GM19372 (cell line): ENCODE data around the gene SCGB3A2.

ENCODE experiments used
- ATAC-seq: cut with Tn5 transposase; IDR thresholded peaks from one replicate; pipeline ENCODE4 v1.9.1; 2021; ENCODE audit warnings: mild to moderate bottlenecking, low read depth, moderate library complexity; ENCODE audit not compliant: unreplicated experiment

Gene SCGB3A2

DNA sequence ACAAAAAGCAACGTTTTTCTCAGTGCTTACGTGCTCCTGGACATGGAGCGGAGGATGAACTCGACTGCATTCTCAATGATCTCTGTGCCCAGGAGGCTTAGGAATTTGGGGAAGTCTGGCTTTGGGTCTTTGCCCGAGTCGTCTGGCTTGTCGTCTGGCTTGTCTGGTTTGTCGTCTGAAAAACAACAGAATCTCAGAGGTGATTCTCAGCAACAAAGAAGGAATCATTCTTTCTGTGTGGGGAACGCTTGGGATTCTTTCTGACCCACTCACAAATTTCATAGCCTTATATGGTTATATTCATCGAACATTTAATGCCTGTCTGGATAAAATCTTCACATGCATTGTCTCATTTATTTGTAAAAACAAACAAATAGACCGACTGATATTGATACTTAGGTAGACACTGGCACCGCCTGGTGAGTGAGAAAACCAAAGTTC, 23.1 kb downstream of the SCGB3A2 start:
- ATAC-seq, result no peak

DNA sequence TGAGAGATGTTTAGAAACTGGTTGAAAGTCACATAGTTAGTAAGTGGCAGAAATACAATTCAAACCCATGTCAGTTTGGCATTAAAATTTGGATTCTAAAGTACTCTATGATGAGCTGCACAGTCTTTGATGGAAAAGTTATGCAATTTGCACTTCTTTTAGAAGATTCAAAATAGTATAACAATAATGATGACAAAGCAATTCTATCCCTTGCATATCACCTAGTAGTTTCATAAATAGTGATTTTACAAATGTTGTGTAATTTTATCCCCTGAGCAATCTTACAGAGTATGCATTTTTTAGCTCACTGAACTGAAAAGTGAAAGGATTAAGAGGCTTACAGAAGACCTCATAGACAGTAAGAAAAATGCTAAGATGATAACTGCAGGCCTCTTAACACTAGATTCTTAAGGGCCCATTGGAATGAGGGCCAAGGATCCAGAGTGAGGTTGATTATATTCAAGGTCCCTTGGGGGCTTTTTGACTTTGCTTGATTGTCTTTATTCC, 24.2 kb downstream of the SCGB3A2 start:
- ATAC-seq, result no peak

DNA sequence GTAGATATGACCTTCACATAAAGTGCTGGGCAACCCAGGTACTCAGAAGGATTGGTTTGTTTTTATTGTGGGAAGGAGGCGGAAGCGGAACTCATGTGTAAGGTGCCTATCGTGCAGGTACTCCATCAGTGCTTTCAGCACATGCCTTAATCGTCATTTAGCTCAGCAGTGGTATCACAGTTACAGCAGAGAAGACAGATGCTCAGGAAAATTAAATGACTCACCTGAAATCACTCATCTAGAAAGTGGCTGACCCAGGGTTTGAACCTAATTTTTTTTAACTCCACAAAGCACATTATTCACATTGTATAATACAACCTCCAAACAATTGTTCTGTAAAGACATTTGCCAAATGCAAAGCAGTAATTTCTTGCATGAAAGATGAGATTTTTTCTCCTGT, 25.6 kb downstream of the SCGB3A2 start:
- no peak for ATAC-seq

DNA sequence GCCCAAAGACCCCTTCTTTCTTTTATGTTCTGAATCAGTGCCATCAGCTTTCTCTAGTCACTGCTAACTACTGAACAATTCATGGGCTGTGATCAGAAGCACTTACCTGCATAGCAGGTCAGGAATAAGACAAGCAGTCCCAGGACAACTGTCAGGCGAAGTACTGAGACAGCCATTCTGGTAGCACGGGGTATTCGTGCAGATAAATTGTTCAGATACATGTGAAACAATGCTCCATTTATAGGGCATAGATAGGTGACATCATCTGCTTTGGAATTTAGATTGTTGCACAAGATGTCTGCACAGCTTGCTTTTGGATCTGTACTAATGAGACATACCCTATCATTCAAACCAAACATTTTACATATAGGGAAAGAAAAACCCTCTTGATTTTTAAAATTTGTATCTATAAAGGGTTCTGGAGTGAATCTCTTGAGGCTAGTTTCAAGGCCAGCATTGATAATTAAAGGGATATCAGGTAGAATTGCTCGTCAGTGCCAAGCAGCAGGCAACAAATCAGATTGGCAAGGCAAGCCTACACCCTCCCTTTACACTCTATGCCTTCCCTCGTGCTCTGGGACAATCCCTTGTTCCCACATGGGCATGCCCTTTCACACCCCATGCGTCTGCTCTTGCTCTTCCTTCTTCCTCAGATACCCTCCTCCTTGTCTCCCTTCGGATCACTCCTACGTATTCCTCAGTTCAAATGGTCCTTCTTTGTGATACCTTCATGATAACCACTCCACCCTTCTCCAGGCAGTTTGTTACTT, 28.0 kb downstream of the SCGB3A2 start, which contains the start of gene C5orf46:
TSS of gene C5orf46 (minus strand) at position 213 of the 770 bp plus-strand sequence. CDS start at position 176, 37 bp downstream.
- ATAC-seq, result no peak

DNA sequence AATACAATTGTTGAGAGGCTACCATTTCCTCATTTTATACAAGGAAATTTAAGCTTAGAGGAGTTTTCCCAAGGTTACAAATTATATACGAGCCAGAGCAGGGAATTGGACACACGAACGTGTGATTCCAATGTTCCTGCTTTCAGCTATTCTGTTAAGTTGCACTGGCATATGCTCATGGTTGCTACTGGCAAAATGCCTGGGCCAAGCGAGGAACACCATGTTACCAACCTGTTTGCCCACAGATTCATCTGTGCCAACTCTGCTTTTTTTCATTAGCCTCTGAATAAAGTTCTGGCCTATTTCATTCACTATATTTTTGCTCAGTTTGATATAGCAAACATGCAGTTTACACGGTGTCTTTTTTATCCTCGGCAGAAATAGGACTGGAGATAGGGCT, 32.9 kb downstream of the SCGB3A2 start:
- ATAC-seq, result no peak

DNA sequence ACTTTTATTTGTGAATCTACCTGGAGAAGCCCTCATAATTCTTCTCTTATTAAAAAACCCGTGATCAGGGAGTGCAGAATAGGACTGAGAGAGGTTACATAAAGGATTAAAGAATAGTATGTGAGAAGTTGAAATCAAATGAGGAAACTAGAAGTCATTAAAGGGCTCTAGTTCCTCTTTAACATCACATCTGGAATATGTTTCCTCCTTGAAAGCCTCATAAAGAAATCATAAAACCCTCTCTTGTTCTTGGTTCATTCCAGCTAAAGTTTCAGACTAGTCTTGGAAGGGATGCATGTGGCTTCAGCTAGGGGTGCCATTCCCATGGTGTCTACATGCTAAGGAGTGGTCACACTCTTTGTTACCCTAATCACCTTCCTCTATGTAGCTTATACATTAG, 33.5 kb downstream of the SCGB3A2 start:
- ATAC-seq, result no peak

DNA sequence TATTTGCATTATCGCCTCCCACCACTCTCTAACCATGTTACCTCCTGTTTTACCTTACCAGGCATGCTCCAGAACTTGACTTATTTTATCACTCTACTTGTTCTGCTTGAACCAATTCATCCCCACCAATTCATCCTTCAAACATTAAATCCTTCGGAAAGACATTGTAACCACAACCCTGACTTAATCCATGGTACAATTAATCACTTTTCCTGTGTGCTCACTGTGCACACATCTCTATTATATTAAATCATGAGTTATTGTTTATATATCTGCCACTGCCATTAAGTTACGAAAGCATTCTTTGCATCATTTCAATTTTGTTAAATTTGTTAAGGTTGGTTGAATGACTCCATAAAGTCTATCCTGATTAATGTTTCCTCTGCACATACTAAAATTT, 35.3 kb downstream of the SCGB3A2 start:
- ATAC-seq, result no peak

DNA sequence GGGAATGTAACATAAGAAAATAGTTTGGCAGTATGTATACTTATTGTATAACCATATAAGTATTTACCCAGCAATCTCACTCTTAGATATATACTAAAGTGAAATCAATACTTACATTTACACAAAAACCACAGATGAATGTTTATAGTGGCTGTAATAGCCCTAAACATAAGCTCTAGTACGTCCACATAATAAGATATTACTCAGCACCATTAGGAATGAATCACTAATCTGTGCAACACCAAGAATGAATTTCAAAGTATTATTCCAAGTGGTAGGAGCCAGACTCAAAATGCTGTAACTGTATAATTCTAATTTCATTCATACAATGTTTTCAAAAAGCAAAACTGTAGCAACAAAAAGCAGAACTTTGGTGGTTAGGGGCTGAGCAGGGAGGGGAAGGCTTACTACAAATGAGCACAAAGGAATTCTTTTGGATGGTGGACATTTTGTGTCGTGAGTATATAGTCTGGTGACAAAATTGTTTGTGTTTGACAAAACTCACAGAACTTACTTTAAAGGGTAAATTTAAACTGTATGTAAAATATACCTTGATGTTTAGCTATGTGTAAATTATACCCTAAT, 39.7 kb downstream of the SCGB3A2 start:
- ATAC-seq, result no peak

DNA sequence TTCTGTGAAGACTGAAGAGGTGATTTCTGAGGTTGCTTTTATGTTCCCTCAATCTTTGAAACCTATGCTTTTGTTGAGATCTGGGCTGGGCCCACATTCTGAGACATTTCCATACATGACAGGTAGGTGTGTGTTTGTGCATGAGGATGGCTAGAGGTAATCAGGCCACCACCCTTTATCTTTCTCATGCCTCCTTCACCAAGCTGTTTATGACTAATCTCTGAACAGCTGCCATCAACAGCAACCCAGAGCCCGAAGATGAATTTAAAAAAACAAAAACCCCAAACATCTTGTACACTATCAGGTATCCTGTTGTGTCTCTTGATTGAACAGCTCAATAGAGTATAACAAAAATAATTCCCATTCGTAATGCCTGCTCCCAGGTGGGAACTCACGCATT, 40.4 kb downstream of the SCGB3A2 start:
- ATAC-seq, result no peak

DNA sequence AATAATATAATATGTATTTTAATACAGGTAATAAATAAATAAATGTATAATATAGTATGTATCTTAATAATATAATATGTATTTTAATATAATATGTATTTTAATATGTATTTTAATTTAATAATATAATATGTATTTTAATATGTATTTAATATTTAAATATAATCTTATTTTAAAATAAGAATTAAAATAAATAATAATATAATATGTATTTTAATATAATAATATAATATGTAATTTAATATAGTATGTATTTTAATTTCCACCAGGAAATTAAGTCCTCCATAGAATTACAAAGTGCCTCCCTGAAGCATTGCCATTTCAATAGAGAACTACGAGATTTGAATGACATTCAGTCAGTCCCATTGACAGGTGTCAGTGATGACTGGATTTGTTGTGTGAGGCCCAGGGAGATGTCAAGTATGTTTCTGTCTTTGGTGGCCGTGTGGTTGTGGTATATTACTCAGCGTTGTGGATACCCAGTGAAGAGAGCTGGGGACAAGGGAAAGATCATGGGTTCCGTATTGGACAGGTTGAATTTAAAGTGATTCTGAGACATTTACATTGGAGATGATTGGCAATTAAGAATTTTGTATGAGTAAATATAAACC, 42.0 kb downstream of the SCGB3A2 start:
- ATAC-seq, result no peak

DNA sequence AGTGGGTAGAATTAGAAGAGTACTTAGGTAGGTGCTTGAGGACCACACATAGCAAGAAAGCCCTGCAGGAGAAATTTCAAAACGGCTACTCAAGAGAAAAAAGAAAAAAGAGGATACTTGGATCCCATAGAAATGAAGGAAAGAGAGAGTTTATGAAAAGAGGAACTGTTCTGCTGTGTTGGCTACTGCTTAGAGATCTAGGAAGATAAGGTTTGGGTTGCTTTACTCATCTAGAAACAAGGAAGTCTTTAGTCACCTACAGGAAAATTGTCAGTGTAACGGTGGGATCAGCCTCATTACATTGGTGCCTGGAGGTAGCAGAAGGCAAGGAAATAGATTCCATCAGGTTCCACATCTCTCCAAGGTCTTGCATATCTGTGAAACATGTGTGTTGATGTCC, 42.6 kb downstream of the SCGB3A2 start:
- no peak for ATAC-seq

DNA sequence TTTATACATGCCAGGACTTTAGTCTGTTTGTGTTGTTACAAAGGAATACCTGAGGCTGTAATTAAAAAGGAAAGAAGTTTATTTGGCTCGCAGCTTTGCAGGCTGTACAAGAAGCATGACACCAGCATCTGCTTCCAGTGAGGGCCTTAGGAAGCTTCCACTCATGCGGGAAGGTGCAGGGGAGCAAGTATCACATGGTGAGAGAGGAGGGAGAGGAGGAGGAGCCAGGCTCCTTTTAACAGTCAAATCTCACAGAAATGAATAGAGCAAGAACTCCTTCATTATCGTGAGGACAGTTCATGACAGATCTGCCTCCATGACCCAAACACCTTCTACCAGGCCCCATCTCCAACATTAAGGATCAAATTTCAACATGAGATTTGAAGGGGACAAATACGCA, 46.5 kb downstream of the SCGB3A2 start:
- no peak for ATAC-seq

DNA sequence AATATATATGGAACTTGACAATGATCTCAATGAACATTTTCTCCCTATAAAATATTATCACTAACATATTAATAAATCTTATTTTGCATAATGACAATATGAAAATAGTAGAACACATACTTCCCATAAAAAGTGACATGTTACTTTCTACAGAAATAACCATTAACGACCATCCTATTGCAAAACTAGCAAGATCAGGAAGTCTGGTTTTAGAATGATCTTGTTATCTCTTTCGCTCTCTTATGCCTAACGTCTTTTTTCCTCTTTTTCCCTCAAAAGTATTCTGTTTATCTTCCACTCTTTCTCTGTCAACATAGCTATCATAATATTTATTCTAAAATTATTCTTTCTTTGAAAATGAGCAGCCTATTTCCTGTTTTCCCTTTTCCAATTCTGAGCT, 49.4 kb downstream of the SCGB3A2 start:
- ATAC-seq, result no peak

DNA sequence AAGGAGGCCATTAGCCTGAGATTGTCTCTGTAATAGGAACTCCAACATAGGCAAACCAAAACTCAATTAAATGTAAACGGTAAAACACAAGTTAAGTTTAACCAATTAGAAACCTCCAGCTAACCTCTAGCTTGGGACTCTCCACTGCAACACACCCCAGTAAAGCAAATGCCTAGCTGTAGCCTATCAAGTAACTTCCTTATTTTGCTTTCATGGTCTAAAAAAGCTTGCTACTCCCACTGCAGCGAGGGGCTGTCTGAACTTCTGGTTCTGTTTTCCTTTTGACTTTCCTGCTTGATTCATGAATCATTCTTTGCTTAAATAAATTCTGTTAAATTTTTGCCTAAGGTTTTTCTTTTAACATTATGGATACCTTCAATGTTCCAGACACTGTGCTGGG, 52.3 kb downstream of the SCGB3A2 start:
- peak; percentile 69 for ATAC-seq
